Stromal cell of bone marrow (primary cell): ENCODE results near the gene PHKG1.
"Not testable (repeated sequence)": the region's sequence is repeated elsewhere in the genome, so short reads cannot be mapped to it uniquely, and the experiment has no call there.

ENCODE experiments used
- DNase-seq: peaks from one replicate; pipeline ENCODE4 v3.0.0-alpha.2; 2012; ENCODE audit warnings: low read depth

PHKG1 gene

GRCh38 chr7:56092789-56093531, at the start of gene PHKG1:
TSS of gene PHKG1 (minus strand) at chr7:56092952. CDS start at chr7:56088941, 4,011 bp downstream.
- peak; percentile 79 for DNase-seq

GRCh38 chr7:56131062-56131461, 38.3 kb upstream of the PHKG1 start:
- not testable (repeated sequence) for DNase-seq

- no peak for DNase-seq
Observed at GRCh38 chr7:56127241-56127975, 34.7 kb upstream of the PHKG1 start.

- no peak for DNase-seq
Observed at GRCh38 chr7:56125831-56126230, 33.1 kb upstream of the PHKG1 start.

GRCh38 chr7:56124981-56125380, 32.2 kb upstream of the PHKG1 start:
- no peak for DNase-seq

GRCh38 chr7:56121440-56121839, 28.7 kb upstream of the PHKG1 start:
- DNase-seq, result no peak

GRCh38 chr7:56115852-56116538, 23.2 kb upstream of the PHKG1 start, which contains the start of gene NUPR2:
TSS of gene NUPR2 (minus strand) at chr7:56116417. CDS start at chr7:56116314, 103 bp downstream.
- DNase-seq, result no peak

- DNase-seq, result not testable (repeated sequence)
Observed at GRCh38 chr7:56112244-56112643, 19.5 kb upstream of the PHKG1 start.

GRCh38 chr7:56110611-56111010, 17.9 kb upstream of the PHKG1 start:
- DNase-seq, result no peak

GRCh38 chr7:56107954-56108258, 15.2 kb upstream of the PHKG1 start:
- DNase-seq, result no peak

GRCh38 chr7:56106108-56107073, 13.6 kb upstream of the PHKG1 start, which contains the start of gene CHCHD2:
TSS of gene CHCHD2 (minus strand) at chr7:56106476. CDS start at chr7:56106413, 63 bp downstream.
- DNase-seq, result peak; percentile 99

GRCh38 chr7:56105508-56105907, 12.8 kb upstream of the PHKG1 start:
- DNase-seq, result peak; percentile 64

- not testable (repeated sequence) for DNase-seq
Observed at GRCh38 chr7:56104138-56104537, 11.4 kb upstream of the PHKG1 start.

- no peak for DNase-seq
Observed at GRCh38 chr7:56099653-56100052, 6.9 kb upstream of the PHKG1 start.

GRCh38 chr7:56098187-56099008, 5.6 kb upstream of the PHKG1 start:
- DNase-seq, result not testable (repeated sequence)

- DNase-seq, result peak; percentile 85
Observed at GRCh38 chr7:56097700-56098099, 4.9 kb upstream of the PHKG1 start.

GRCh38 chr7:56092388-56092787, 364 bp downstream of the PHKG1 start:
- DNase-seq, result not testable (repeated sequence)

- DNase-seq, result peak; percentile 60
Observed at GRCh38 chr7:56091591-56091990, 1.2 kb downstream of the PHKG1 start.

- DNase-seq, result no peak
Observed at GRCh38 chr7:56087445-56087844, 5.3 kb downstream of the PHKG1 start.

GRCh38 chr7:56086761-56087160, 6.0 kb downstream of the PHKG1 start:
- no peak for DNase-seq
